HG03432 (cell line): Measurements from ENCODE around the gene MYLK.
"Not testable (repeated sequence)": the region's sequence is repeated elsewhere in the genome, so short reads cannot be mapped to it uniquely, and the experiment has no call there.

Source experiments
- ATAC-seq: cut with Tn5 transposase; IDR thresholded peaks from one replicate; pipeline ENCODE4 v1.9.1; 2021; ENCODE audit warnings: mild to moderate bottlenecking, moderate library complexity; ENCODE audit not compliant: unreplicated experiment

Gene MYLK

GRCh38 chr3:123610331-123610730 lies 273.8 kb downstream of the MYLK start:
- ATAC-seq, result peak; percentile 86

- ATAC-seq, result no peak
Observed at GRCh38 chr3:123609063-123609462, 275.1 kb downstream of the MYLK start.

- no peak for ATAC-seq
Observed at GRCh38 chr3:123608263-123608937, 275.7 kb downstream of the MYLK start.

GRCh38 chr3:123606527-123606926 lies 277.6 kb downstream of the MYLK start:
- no peak for ATAC-seq

- ATAC-seq, result peak; percentile 68
Observed at GRCh38 chr3:123605789-123606234, 278.3 kb downstream of the MYLK start.

GRCh38 chr3:123603153-123603552 lies 281.0 kb downstream of the MYLK start:
- ATAC-seq, result not testable (repeated sequence)

GRCh38 chr3:123602325-123602724 lies 281.8 kb downstream of the MYLK start:
- no peak for ATAC-seq

- ATAC-seq, result not testable (repeated sequence)
Observed at GRCh38 chr3:123600863-123601262, 283.3 kb downstream of the MYLK start.

- no peak for ATAC-seq
Observed at GRCh38 chr3:123597561-123597960, 286.6 kb downstream of the MYLK start.

- ATAC-seq, result no peak
Observed at GRCh38 chr3:123595396-123596180, 288.5 kb downstream of the MYLK start.

- ATAC-seq, result no peak
Observed at GRCh38 chr3:123593381-123593780, 290.8 kb downstream of the MYLK start.

- ATAC-seq, result no peak
Observed at GRCh38 chr3:123590685-123591450, 293.3 kb downstream of the MYLK start.

GRCh38 chr3:123587401-123587800 lies 296.7 kb downstream of the MYLK start:
- no peak for ATAC-seq

GRCh38 chr3:123586968-123587367 lies 297.2 kb downstream of the MYLK start:
- ATAC-seq, result no peak

- no peak for ATAC-seq
Observed at GRCh38 chr3:123586131-123586530, 298.0 kb downstream of the MYLK start.

GRCh38 chr3:123584988-123585937 lies 298.9 kb downstream of the MYLK start, which contains the start of gene HACD2:
Gene HACD2 (minus strand): TSS chr3:123585053. CDS start chr3:123585027, 26 bp downstream.
- ATAC-seq, result peak; percentile 94

- peak; percentile 39 for ATAC-seq
Observed at GRCh38 chr3:123584284-123584987, 299.7 kb downstream of the MYLK start.

- ATAC-seq, result no peak
Observed at GRCh38 chr3:123583561-123583960, 300.6 kb downstream of the MYLK start.

- no peak for ATAC-seq
Observed at GRCh38 chr3:123582315-123582714, 301.8 kb downstream of the MYLK start.

GRCh38 chr3:123576122-123576521 lies 308.0 kb downstream of the MYLK start:
- peak; percentile 73 for ATAC-seq
